GM18858 (cell line): Measurements from ENCODE around the gene CPNE2.
"Not testable (repeated sequence)": the region's sequence is repeated elsewhere in the genome, so short reads cannot be mapped to it uniquely, and the experiment has no call there.

Source experiments
- ATAC-seq: cut with Tn5 transposase; IDR thresholded peaks from one replicate; pipeline ENCODE4 v1.9.1; 2021; ENCODE audit not compliant: unreplicated experiment

CPNE2 gene

DNA sequence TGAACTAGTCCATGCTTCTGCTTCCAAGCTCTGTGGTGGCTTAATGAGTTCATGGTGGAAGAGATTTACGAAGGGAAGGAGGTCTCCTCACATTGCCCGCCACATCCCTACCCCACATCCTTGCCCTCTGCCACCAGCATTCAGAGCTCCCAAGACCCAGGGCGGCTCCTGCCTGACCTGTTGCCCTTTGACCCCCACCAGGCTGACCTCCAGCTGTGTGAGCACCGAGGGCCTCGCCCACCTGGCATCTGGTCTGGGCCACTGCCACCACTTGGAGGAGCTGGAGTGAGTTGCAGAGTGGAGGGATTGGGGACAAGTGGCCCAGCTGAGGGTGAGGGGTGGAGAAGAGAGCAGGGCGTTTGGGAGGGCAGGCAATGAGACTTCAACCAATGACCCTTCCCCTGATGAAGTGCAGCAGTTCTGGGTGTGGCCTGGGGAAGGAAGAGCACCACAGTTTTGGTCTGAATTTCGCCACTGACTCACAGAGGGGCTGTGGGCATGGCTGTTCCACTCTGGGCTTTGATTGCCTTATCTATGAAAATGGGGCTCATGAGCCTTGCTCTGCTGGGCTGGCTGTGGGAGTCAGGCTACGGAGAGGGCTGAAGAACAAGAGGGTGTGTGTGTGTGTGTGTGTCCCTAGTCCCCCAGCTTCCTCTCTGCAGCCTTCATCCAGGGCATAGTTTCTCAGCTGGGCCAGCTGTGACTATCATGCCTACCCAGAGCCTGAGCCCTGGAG, 22.6 kb upstream of the CPNE2 start:
- ATAC-seq = no peak

DNA sequence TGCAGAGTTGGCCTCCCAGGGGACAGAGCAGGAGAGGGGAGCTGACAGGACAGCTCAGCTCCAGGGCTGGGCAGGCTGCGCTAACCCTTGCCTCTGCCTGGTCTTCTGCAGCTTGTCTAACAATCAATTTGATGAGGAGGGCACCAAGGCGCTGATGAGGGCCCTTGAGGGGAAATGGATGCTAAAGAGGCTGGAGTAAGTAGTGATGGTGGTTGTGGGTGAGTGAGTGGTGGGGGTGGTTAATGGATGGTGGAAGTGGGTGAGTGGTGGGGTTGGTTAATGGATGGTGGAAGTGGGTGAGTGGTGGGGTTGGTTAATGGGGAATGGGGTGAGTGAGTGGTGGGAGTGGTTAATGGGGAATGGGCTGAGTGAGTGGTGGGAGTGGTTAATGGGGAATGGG, 22.0 kb upstream of the CPNE2 start:
- ATAC-seq = no peak

DNA sequence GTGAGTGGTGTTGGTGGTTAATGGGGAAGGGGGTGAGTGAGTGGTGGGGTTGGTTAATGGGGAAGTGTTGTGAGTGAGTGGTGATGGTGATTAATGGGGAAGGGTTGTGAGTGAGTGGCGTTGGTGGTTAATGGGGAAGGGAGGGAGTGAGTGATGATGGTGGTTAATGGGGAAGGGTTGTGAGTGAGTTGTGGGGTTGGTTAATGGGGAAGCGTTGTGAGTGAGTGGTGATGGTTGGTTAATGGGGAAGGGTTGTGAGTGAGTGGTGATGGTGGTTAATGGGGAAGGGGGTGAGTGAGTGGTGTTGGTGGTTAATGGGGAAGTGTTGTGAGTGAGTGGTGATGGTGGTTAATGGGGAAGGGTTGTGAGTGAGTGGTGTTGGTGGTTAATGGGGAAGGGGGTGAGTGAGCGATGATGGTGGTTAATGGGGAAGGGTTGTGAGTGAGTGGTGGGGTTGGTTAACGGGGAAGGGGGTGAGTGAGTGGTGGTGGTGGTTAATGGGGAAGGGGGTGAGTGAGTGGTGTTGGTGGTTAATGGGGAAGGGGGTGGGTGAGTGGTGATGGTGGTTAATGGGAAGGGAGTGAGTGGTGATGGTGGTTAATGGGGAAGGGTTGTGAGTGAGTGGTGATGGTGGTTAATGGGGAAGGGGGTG, 21.2 kb upstream of the CPNE2 start:
- ATAC-seq = not testable (repeated sequence)

DNA sequence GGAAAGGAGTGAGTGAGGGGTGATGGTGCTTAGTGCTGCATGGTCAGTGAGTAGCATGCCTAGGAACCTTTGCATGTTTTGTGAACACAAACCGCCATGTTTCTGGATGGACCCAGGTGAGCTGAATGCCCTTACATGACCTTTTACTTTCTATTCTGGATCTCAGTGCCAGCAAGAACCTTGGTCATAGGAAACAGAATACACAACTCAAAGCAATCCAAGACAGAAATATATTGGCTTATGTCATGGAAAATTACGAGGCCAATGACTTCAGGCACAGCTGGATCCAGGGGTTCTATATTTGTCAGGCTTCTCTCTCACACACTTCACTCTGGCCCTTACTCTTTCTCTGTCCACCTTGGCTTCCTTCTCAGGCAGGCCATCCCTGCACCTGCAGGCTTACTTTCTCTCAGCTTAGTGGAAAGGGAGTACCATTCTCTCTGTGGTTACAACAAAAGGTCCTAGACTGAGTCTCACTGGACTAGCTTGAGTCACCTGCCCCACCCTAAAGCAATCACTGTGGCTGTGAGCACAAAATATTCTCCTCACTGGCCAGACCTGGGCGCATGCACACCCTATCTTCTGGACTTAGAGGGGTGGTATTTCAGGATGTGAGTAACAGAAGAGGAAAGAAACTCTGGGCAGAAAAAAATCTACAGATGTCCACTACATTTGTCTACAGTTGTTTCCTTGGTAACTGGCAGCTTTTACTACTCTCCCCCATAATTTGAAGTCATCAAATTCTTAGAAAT, 20.4 kb upstream of the CPNE2 start:
- no peak for ATAC-seq

DNA sequence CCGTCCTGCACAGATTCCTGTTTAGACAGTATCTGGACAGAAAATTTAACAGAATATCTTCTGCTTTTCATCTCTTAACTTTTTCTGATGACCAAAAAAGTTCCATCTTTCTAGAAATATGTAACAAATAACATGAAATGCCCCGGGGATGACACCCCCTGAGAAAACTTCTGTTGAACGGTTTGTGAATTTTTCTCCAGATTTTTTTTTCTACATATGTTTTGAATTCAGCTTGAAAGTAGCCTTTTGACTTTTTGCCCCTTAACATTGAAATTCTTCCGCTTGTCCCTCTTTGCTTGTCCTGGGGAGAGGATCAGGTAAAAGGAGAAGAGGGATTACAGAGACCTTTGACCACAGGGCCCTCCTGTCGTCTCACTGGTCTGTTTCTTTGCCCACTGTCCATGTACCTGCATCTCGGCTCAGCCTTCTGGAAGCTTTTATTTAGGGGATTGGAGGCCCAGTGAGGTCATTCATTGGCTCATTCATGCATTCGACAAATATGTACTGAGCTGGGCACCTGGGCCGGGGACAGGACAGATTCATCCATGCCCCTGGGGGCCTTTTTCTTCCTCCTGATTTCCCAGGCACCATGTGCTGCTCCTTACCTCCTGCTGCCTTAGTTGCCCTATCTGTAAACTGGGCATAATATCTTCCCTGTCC, 19.6 kb upstream of the CPNE2 start:
- ATAC-seq = no peak

DNA sequence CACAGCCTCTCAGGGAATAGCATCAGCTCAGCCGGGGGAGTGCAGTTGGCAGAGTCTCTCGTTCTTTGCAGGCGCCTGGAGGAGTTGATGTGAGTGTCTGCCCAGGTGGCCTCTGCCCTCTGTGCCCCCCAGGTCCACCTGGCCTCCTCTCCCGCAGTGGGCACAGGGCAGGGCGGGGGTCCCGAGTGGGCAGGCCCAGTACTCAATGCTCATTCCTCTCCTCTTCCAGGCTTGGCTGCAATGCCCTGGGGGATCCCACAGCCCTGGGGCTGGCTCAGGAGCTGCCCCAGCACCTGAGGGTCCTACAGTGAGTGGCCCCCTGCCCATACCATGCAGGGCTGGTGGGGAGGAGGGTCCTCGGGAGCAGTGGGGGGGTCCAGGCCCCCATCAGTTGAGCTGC, 14.7 kb upstream of the CPNE2 start:
- no peak for ATAC-seq

DNA sequence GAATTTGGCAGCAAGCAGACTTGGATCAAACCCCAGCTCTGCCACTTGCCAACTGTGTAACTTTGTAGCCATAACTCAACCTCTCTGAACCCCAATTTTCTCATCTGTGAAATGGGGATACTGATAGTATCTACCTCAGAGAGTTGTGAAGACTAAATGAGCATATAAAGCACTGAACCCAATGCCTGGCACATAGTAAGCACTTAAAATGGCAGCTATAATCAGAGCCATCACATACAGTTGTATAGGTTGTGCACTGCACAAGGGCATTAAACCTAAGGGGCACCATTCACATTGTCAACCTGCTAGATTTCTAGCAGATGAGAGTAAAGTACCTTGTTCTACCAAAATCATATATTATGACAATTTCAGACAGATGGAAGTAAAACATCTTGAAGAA, 10.6 kb upstream of the CPNE2 start:
- no peak for ATAC-seq

DNA sequence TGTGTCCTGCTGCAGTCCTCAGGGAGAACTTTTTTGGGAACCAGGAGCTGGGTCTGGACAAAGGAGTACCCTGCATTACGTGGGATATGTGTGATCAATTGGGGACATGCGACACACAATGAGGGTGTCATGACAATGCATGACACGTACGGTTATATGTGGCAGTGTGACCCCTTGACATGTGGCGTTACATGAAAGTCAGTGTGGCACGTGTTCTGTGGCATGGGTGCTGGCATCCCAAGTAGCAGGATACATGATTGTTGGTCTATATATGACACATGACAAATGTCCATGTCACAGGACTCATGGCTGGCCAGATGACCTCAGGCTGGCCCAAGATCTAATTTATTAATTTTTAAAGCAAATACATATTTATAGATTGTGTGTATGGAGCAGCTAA, 9.7 kb upstream of the CPNE2 start:
- ATAC-seq = no peak

DNA sequence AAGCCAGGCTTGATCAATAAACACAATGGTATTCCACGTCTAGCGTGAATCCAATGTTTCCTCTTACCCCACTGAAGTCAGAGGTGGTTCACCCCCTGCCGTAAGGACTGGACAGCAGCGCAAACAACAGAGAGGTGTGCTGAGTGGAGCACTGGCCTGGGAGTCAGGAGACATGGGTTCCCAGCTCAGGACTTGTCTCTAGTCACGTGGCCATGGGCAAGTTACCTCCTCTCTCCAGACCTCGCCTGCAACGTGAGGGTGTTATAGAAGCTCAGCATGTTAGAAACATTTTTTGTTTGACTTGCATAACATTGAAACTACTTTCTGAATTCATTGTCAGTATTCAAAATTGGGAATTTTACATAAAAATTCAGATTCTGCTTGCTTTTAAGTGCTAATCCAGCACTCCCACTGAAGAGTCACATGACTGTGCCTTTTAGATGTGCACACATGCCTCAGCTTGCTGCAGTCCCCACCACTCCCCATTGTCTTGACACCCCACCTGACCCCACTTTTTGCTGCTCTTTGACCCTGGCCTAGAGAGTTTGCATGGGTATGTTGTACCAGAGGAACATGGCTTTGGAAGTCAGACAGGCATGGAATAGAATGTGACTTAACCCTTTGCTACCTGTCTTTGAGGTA, 8.8 kb upstream of the CPNE2 start:
- no peak for ATAC-seq

DNA sequence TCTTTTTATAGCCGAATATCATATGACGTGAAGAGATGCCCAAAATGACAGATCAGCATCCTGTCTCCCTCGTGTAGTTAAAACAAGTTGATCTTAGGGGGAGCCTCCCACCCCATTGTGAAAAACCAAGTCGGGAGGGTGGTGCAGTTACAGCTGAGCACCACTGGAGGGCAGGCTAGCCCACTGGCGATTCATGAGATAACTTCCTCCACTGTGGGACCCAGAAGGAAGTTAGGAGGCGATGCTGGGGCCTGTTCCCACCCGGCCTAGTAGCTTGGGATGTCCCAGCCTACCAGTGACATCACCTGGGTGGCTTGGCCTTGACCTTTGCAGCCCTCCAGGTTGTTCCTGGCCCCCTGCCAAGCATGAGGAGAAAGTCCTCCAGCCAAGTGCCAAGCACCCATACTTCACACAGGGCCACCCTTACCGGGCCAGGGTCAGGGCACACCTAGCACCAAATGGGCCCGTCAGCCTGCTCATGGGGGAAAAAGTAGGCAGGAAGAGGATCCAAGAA, 8.1 kb upstream of the CPNE2 start:
- ATAC-seq = peak; percentile 62

DNA sequence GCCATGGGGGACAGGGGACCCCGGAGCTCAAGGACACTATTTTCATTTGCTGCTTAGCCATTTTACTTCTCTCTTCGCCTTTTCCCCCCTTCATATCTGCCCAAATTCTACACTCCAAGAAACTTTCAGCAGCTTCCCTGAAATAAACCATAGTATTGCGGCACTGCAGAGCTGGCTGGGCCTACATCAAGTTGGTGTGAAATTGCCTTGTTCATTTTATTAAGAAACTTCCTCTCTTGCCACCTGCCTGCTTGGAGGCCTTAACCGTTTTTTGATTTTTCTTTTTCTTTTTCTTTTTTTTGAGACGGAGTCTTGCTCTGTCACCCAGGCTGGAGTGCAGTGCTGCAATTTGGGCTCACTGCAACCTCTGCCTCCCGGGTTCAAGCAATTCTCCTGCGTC, 7.4 kb upstream of the CPNE2 start:
- no peak for ATAC-seq

DNA sequence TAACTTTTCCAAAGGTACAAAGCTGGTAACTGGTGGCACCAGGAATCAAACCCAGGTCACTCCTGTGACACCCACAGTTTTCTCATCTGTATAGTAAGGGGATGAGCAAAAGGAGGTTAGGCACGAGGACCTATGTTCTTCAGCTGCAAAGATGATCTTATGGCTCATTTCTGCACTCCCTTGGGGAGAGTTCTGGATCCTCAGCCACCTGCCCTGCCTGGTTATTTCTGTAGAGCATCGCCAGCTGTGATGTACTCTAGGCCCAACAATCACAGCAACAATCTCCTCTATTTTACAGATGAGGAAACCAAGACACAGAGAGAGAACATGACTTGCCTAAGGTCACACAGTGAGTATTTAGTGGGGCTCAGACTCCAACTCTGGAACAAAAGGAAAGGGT, 5.4 kb upstream of the CPNE2 start:
- no peak for ATAC-seq

DNA sequence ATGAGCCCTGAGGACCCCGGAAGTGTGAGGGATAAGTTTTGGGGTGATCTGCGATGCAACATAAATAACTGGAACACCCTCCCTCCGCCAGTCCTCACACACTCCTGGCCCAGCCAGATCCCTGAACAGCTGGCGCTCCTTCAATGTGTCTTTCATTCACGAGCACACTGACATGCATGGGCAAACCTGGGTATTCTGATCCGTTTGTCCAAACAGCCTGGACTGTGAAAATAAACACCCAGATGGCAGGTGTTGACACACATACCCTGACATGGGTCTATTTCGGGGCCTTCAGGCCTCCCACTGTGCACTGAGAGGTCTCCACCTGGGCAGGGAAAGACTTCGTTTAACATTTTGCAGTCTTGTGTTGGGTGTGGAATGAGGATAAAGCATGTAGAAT, 3.0 kb upstream of the CPNE2 start:
- no peak for ATAC-seq

DNA sequence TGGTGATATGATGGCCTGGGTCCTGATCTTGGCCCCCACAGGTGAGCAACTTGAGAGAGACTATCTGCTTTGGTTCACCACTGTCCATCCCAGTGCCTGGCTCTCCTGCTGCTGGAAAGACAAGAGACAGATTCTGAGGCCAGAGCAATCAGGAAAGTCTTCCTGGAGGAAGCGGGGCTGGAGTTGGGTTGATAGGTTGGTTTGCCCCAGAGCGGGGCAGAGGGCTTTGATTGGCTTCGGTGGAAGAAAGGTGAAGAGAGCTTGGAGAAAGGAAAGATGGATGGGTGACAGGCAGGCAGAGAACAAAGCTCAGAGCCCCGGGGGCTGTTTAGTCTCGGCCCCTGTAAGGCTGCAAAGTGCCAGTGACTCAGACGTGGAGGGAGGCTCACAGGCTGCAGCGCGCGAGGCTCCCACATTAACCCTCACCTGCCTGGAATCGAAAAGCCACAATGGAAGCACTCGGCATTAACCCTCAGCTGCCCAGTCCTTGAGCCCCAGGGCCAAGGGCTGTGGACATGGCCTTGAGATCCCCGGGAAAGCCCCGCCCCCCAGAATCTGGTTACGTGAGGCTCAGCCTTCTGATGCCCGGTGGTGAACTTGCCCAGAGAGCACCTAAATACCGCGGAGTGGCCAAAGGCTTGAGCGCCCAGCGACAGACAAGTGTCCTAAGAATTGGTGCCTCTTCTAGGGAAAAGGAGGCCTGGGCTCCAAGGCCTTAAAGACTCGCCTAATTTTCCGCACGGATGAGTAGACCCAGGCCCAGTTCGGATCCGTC, 996 bp upstream of the CPNE2 start:
- no peak for ATAC-seq

DNA sequence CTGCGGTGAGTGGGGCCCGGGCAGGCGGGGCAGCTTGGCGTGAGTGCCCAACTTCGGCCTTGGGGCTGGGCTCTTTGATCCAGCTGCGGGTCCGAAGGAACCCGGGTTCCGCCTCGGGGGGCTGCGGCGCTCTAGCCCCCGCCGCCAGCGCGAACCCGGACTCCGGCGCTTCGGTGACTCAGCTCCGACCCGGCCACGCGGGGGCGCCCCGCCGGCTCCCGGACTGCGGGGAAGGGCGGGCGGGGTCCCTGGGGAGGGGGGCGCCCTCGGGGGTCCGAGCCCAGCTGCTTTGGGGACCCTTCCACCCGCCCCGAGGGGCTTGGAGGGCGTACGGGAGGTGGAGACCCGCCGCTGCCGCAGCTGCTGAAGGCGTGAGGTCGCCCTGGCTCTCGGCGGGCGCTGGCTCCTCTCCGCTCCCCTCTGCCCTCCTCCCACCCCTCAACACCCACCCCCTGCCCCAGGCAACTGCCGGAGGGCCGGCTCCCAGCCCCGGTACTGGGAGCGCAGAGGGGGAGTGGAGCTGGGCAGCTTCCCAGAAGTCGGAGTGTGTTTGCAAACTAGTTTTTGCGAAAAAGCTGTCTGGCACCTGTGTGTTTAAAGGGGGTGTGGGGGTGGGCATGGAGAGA, 516 bp downstream of the CPNE2 start:
- ATAC-seq = no peak

DNA sequence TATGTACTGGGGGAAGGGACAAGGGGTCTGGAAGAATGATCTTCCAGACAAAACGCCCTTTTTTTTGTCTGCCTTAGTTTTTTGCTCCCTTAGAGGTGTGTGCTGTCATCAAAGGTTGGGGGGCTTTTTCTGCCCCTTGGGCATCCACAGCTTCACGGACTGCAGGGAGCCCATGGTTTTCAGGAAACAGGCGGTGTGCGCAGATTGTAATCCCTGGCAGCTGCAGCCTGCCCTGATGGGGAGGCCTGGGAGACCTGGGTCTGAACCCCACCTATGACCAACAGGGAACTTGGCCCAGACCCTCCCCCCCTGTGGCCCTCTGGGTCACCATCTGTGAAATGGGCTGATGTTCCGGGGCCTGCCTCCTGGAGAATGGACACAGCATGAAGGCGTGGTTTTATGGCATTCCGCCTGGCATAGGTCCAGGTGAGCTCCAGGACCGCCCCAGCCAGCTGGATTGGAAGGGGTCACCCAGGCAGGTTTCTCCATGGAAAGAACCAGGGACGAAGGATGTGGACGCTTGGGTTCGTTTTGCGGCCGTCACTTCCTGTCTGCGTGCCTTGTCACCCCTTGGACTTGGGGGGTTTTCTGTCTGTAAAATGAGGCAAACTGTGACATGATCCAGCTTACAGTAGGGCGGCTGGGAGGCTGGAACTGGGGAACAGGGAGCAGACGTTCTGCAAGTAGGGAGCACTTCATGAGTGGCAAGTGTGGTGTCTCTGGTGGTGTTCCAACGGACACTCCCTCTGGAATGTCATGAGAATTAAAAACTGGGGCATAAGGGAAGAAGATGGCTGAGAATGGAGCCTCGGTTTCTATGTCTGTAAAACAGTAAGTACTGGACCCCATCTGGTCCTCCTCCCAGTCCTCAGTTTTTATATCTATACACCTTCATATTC, 1.5 kb downstream of the CPNE2 start:
- no peak for ATAC-seq

DNA sequence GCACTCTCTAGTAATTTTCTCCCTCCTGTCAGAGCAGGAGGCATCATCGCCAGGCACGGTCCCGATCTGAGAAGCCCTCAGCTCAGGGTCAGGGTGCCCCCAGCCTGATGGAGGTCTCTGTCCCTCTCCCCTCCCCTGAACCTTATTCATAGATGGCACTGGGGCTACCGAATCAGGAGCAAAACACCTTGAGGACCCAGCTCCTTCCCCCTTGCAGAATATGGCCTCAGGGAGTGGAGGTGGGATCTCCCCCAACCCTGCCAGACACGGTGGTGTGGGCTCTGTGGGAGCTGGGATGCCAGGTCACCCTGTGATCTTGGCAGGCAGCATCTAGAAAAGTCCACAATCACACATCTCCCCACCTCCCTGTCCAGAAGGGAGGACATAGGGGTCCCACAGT, 2.5 kb downstream of the CPNE2 start:
- ATAC-seq = no peak

DNA sequence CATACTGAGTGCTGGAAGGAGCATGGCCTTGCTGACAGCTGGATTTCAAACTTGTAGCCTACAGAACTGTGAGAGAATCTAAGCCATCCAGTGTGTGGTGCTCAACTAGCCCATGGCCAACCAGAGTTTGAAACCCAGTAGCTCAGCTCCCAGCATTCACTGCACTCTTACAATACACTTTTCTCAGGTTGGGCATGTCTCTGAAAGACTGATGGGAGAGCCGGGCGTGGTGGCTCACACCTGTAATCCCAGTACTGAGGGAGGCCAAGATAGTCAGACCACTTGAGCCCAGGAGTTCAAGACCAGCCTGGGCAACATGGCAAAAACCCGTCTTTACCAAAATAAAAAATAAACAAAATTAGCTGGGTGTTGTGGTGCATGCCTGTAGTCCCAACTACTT, 3.8 kb downstream of the CPNE2 start:
- ATAC-seq = no peak

DNA sequence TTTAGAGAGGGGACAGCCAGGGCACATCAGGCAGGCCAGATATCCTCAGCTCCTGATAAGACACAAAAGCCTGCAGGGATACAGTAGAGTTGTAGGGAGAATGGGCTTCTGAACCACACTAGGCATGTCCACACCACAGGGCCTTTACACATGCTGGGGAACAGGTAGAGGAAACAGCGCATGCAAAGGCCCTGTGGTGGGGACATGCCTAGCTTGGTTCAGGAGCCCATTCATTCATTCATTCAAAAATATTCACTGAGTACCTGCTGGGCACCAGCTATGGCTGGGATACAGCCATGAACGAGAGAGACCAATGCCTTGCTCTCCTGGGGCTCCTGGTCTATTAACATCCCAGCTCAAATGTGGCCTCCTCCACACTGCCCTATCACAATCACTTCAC, 4.4 kb downstream of the CPNE2 start:
- no peak for ATAC-seq
